Endothelial cell of umbilical vein (primary cell): ENCODE results near the gene GJD2. TPM values are rescaled to one million over a fixed set of nuclear protein-coding genes. Genes with fewer than 3 reads are reported as not detected.

Source experiments
- BruUV-seq: library from RNA; stranded (reverse); fragments of 400-500 nt; replicated peaks from 2 replicates; lab custom pipeline; 2021; lab: Mats Ljungman, UMichigan
- CTCF ChIA-PET: fragments of 300-600, 350-600 bp; sonication (Branson Sonifier 250); formaldehyde crosslinking; loops from one replicate; lab custom pipeline; 2021; ENCODE audit warnings: antibody characterized with exemption, inconsistent platforms; lab: Charles Lee
- POLR2A ChIA-PET: fragments of 300-600, 350-600 bp; sonication (Branson Sonifier 250); formaldehyde crosslinking; loops from one replicate; lab custom pipeline; 2021; ENCODE audit warnings: antibody characterized with exemption, inconsistent platforms; lab: Charles Lee
- DNase-seq: peaks from one replicate; pipeline ENCODE4 v3.0.0-alpha.2; 2011; ENCODE audit warnings: low read depth, low spot score
- FAIRE-seq: peaks from 2 replicates; lab custom pipeline; 2011; peaks lifted over from hg19 to GRCh38; lab: Jason Lieb, UNC
- H2AFZ ChIP-seq: 2 replicates; pipeline ENCODE4 v1.6.0; 2012; ENCODE audit warnings: low read depth, low read length, control low read depth, inconsistent platforms
- H3K27ac ChIP-seq: 2 replicates; pipeline ENCODE4 v1.5.1; 2011; ENCODE audit warnings: low read depth, mild to moderate bottlenecking, control low read depth, low read length, moderate library complexity; ENCODE audit not compliant: insufficient read depth
- H3K27me3 ChIP-seq, 2 experiments: 2 replicates each; pipeline versions ENCODE4 v1.6.0 to v1.6.1; 2011; ENCODE audit warnings: low read length in 2 of 2, mixed read lengths in 1 of 2; ENCODE audit not compliant: control insufficient read depth in 2 of 2, insufficient read depth in 2 of 2
- H3K36me3 ChIP-seq, 2 experiments: 2 replicates in 1 of 2; 3 replicates in 1 of 2; pipeline ENCODE4 v1.5.1; 2011; ENCODE audit warnings: low read length in 2 of 2, mild to moderate bottlenecking in 1 of 2, moderate library complexity in 1 of 2; ENCODE audit not compliant: control insufficient read depth in 2 of 2, insufficient read depth in 2 of 2; ENCODE audit errors: extremely low read depth in 1 of 2
- H3K4me1 ChIP-seq: 3 replicates; pipeline ENCODE4 v1.5.1; 2011; ENCODE audit warnings: mild to moderate bottlenecking, low read length; ENCODE audit not compliant: control insufficient read depth, insufficient read depth; ENCODE audit errors: extremely low read depth
- H3K4me2 ChIP-seq: 2 replicates; pipeline ENCODE4 v1.6.1; 2011; ENCODE audit warnings: low read length, control low read depth, mixed read lengths; ENCODE audit not compliant: insufficient read depth
- H3K4me3 ChIP-seq, 3 experiments: fragments of 200-600 bp in 1 of 3; sonication (generic), shearing (Covaris generic) in 1 of 3; replicated peaks in 1 of 3; 2 replicates each; pipeline ENCODE4 v1.5.1; 2011 to 2016; ENCODE audit warnings: control low read depth in 3 of 3, low read length in 3 of 3, mild to moderate bottlenecking in 2 of 3, inconsistent platforms in 1 of 3, low read depth in 1 of 3, moderate library complexity in 1 of 3; ENCODE audit not compliant: insufficient read depth in 1 of 3
- H3K79me2 ChIP-seq: 2 replicates; pipeline ENCODE4 v1.6.0; 2012; ENCODE audit warnings: low read length, inconsistent platforms; ENCODE audit not compliant: control insufficient read depth, insufficient read depth
- H3K9ac ChIP-seq: replicated peaks from 2 replicates; pipeline ENCODE3; 2011; ENCODE audit warnings: low read length, control low read depth; ENCODE audit not compliant: insufficient read depth; ENCODE audit errors: extremely low read depth
- H3K9me1 ChIP-seq: replicated peaks from 3 replicates; pipeline ENCODE4 v1.6.0; 2011; ENCODE audit warnings: mild to moderate bottlenecking, low read length; ENCODE audit not compliant: control insufficient read depth, insufficient read depth; ENCODE audit errors: extremely low read depth
- H3K9me3 ChIP-seq: replicated peaks from 2 replicates; pipeline ENCODE4 v1.5.1; 2012; ENCODE audit warnings: low read length, inconsistent platforms; ENCODE audit not compliant: control insufficient read depth, insufficient read depth
- H4K20me1 ChIP-seq: replicated peaks from 2 replicates; pipeline ENCODE3; 2011; ENCODE audit warnings: mild to moderate bottlenecking, low read length; ENCODE audit not compliant: control insufficient read depth, insufficient read depth; ENCODE audit errors: extremely low read depth
- CTCF ChIP-seq, 2 donors: IDR thresholded peaks; 1 replicate in 1 of 2; 2 replicates in 1 of 2; pipeline ENCODE4 v1.5.1; 2011; ENCODE audit warnings: low read length in 2 of 2, mild to moderate bottlenecking in 2 of 2, moderate library complexity in 2 of 2, control low read depth in 1 of 2, inconsistent platforms in 1 of 2, low read depth in 1 of 2; ENCODE audit not compliant: insufficient read depth in 1 of 2; ENCODE audit errors: extremely low read depth in 1 of 2
- EZH2 ChIP-seq: IDR thresholded peaks from 2 replicates; pipeline ENCODE4 v1.6.1; 2012; ENCODE audit warnings: borderline replicate concordance, low read depth, mild to moderate bottlenecking, moderate library complexity, low read length, inconsistent platforms; ENCODE audit not compliant: severe bottlenecking
- FOS ChIP-seq: IDR thresholded peaks from 2 replicates; pipeline ENCODE4 v1.6.1; 2011; ENCODE audit warnings: mild to moderate bottlenecking, low read length, moderate library complexity, borderline replicate concordance; ENCODE audit not compliant: insufficient read depth
- GATA2 ChIP-seq: IDR thresholded peaks from 2 replicates; pipeline ENCODE4 v1.7.0; 2011; ENCODE audit warnings: low read depth, mild to moderate bottlenecking, moderate library complexity, mixed read lengths, low read length; ENCODE audit not compliant: insufficient read length, insufficient read depth
- JUN ChIP-seq: IDR thresholded peaks from 2 replicates; pipeline ENCODE4 v1.6.1; 2011; ENCODE audit warnings: borderline replicate concordance, low read depth; ENCODE audit not compliant: insufficient read length, insufficient read depth
- MAX ChIP-seq: IDR thresholded peaks from 2 replicates; pipeline ENCODE4 v1.6.1; 2011; ENCODE audit not compliant: insufficient read depth, insufficient read length
- MYC ChIP-seq: IDR thresholded peaks from one replicate; pipeline ENCODE4 v1.6.1; 2011; ENCODE audit warnings: mild to moderate bottlenecking, low read depth, low read length
- POLR2A ChIP-seq: IDR thresholded peaks from 2 replicates; pipeline ENCODE4 v1.6.1; 2012; ENCODE audit warnings: low read depth, mild to moderate bottlenecking, control low read depth, low read length
- POLR2AphosphoS5 ChIP-seq: IDR thresholded peaks from 2 replicates; pipeline ENCODE4 v1.6.1; 2012; ENCODE audit warnings: low read depth, mild to moderate bottlenecking, control low read depth, low read length, moderate library complexity; ENCODE audit not compliant: insufficient read depth
- dilution Hi-C: fragments of 300-500 bp; cut with MboI; formaldehyde crosslinking; loops from one replicate; pipeline ENCODE4 v1.15.0; 2019; ENCODE audit warnings: low sequenced_read_pairs; ENCODE audit not compliant: extremely low pct_ligation_motif_present
- intact Hi-C: fragments of 100-400 bp; cut with micrococcal nuclease; formaldehyde crosslinking; loops from one replicate; pipeline ENCODE4 v1.10.0; 2022
- polyA plus RNA-seq, 4 experiments: library from polyadenylated mRNA; depleted of rRNA in 3 of 4; stranded (reverse) in 3 of 4; unstranded in 1 of 4; fragments of >200 nt; gene quantifications; 2 replicates each; pipeline versions ENCODE4 v1.2.1 to v1.2.3, GENCODE V29; 2011 to 2012; ENCODE audit warnings: missing spikeins in 1 of 4
- total RNA-seq: library from RNA; stranded (reverse); gene quantifications from 2 replicates; pipeline ENCODE4 v1.2.3, GENCODE V29; 2021

The GJD2 gene
- total and polyA plus RNA-seq, 2 donors (not counting 3 experiments of a cell fraction or from before 2014, with no cell fraction given): not detected

GRCh38 chr15:34793901-34794300, 39.1 kb upstream of the GJD2 start:
- no peaks in the 10 kb centered on the region for H3K79me2 ChIP-seq
- no peak overlapping the region for H3K4me3 ChIP-seq
- H3K9me1 ChIP-seq: no peaks in the 10 kb centered on the region
- no peak overlapping the region for H2AFZ ChIP-seq
- no peak overlapping the region for H3K4me2 ChIP-seq
- ChIA-PET POLR2A (no interaction called here), CTCF (interaction anchor here (0.6 to 0.9 kb wide), 2 partner anchors 17 to 127 kb away, joined by 3 read pairs; no protein-coding TSS in a partner anchor)
- BruUV-seq: no TSS peak
- H3K27ac ChIP-seq: no peak overlapping the region
- no peak overlapping the region for H3K9ac ChIP-seq
- H3K36me3 ChIP-seq: no peaks in the 10 kb centered on the region
- H4K20me1 ChIP-seq: no peaks in the 10 kb centered on the region
- intact Hi-C loops: no loop called here
- DNase-seq: no peak
- H3K9me3 ChIP-seq: no peaks in the 10 kb centered on the region
- no peak for FAIRE-seq
- dilution Hi-C loops: no loop called here
- peaks cover 35 to 43% of the 10 kb centered on the region in 2 experiments for H3K27me3 ChIP-seq
- no peak for TF ChIP-seq MAX
- TF ChIP-seq JUN: no peak
- no peak for TF ChIP-seq MYC
- no peak for TF ChIP-seq GATA2
- peaks cover 3% of the 10 kb centered on the region for H3K4me1 ChIP-seq

- no TSS peak for BruUV-seq
Observed at GRCh38 chr15:34793071-34793470, 38.3 kb upstream of the GJD2 start.

More at GRCh38 chr15:34793071-34793470, 38.3 kb upstream of the GJD2 start:
- Histone ChIP-seq H3K79me2 (no peaks in the 10 kb centered on the region), H3K36me3 (no peaks in the 10 kb centered on the region), H3K4me3 (no peak overlapping the region), H3K9me3 (no peaks in the 10 kb centered on the region), H2AFZ (no peak overlapping the region), H3K27ac (no peak overlapping the region), H4K20me1 (no peaks in the 10 kb centered on the region), H3K4me2 (no peak overlapping the region), H3K9ac (no peak overlapping the region), H3K9me1 (no peaks in the 10 kb centered on the region), H3K27me3 (peaks cover 36 to 43% of the 10 kb centered on the region in 2 experiments), H3K4me1 (peaks cover 3% of the 10 kb centered on the region)
- dilution Hi-C loops: no loop called here
- ChIA-PET POLR2A (no interaction called here), CTCF (interaction anchor here (0.9 kb wide), 1 partner anchor 127 kb away, joined by 3 read pairs; no protein-coding TSS in a partner anchor)
- TF ChIP-seq POLR2AphosphoS5: no peak
- no peak for TF ChIP-seq FOS
- no peak for TF ChIP-seq GATA2
- TF ChIP-seq EZH2: no peak
- TF ChIP-seq CTCF (IDR thresholded peaks at IDR 0.05; ENCODE audit: extremely low read depth in 1 of 2, insufficient read depth in 1 of 2, low read depth in 1 of 2, low read length in 2 of 2): no peak
- no peak for TF ChIP-seq POLR2A
- no peak for TF ChIP-seq MYC
- no peak for TF ChIP-seq JUN
- TF ChIP-seq MAX: no peak
- no peak for DNase-seq
- no peak for FAIRE-seq
- intact Hi-C loops: no loop called here
